Measurements from ENCODE around the gene PLBD2.

Gene PLBD2

GRCh38 chr12:113425960-113426453, 67.6 kb downstream of the PLBD2 start:
- Histone ChIP-seq H3K27me3 (ENCODE audit: control insufficient read depth in 2 of 2, insufficient read depth in 2 of 2, low read length in 2 of 2) (peaks cover 0 to 6% of the 10 kb centered on the region in 2 donors), H3K4me3 (ENCODE audit: low read length in 2 of 2) (no peak overlapping the region), H3K4me1 (ENCODE audit: control insufficient read depth in 2 of 2, insufficient read depth in 2 of 2, low read length in 2 of 2) (peaks cover 3 to 12% of the 10 kb centered on the region in 2 donors), H3K9me3 (ENCODE audit: control insufficient read depth in 2 of 2, low read length in 2 of 2) (no peaks in the 10 kb centered on the region), H3K27ac (ENCODE audit: low read depth in 2 of 2, low read length in 2 of 2) (no peak overlapping the region), H3K9ac (ENCODE audit: low read depth in 1 of 2, low read length in 2 of 2) (no peak overlapping the region), H3K36me3 (ENCODE audit: control insufficient read depth in 2 of 2, insufficient read depth in 2 of 2, low read length in 2 of 2) (no peaks in the 10 kb centered on the region)

- no peak overlapping the region for H3K27ac ChIP-seq (ENCODE audit: low read depth in 2 of 2, low read length in 2 of 2)
- H3K36me3 ChIP-seq (ENCODE audit: control insufficient read depth in 2 of 2, insufficient read depth in 2 of 2, low read length in 2 of 2), result no peaks in the 10 kb centered on the region
- no peak overlapping the region for H3K9ac ChIP-seq (ENCODE audit: low read depth in 1 of 2, low read length in 2 of 2)
- peaks cover 0 to under 1% of the 10 kb centered on the region in 2 donors for H3K4me1 ChIP-seq (ENCODE audit: control insufficient read depth in 2 of 2, insufficient read depth in 2 of 2, low read length in 2 of 2)
- H3K9me3 ChIP-seq (ENCODE audit: control insufficient read depth in 2 of 2, low read length in 2 of 2), result no peaks in the 10 kb centered on the region
- H3K4me3 ChIP-seq (ENCODE audit: low read length in 2 of 2), result no peak overlapping the region
- peaks cover 0 to 6% of the 10 kb centered on the region in 2 donors for H3K27me3 ChIP-seq (ENCODE audit: control insufficient read depth in 2 of 2, insufficient read depth in 2 of 2, low read length in 2 of 2)
Measured at GRCh38 chr12:113427882-113428281, 69.5 kb downstream of the PLBD2 start.

- no peaks in the 10 kb centered on the region for H3K9me3 ChIP-seq (ENCODE audit: control insufficient read depth in 2 of 2, low read length in 2 of 2)
- H3K4me3 ChIP-seq (ENCODE audit: low read length in 2 of 2), result no peak overlapping the region
- no peaks in the 10 kb centered on the region for H3K4me1 ChIP-seq (ENCODE audit: control insufficient read depth in 2 of 2, insufficient read depth in 2 of 2, low read length in 2 of 2)
- H3K27ac ChIP-seq (ENCODE audit: low read depth in 2 of 2, low read length in 2 of 2), result no peak overlapping the region
- H3K36me3 ChIP-seq (ENCODE audit: control insufficient read depth in 2 of 2, insufficient read depth in 2 of 2, low read length in 2 of 2), result no peaks in the 10 kb centered on the region
- H3K9ac ChIP-seq (ENCODE audit: low read depth in 1 of 2, low read length in 2 of 2), result no peak overlapping the region
- peaks cover 0 to 6% of the 10 kb centered on the region in 2 donors for H3K27me3 ChIP-seq (ENCODE audit: control insufficient read depth in 2 of 2, insufficient read depth in 2 of 2, low read length in 2 of 2)
Measured at GRCh38 chr12:113428482-113428881, 70.1 kb downstream of the PLBD2 start.

GRCh38 chr12:113432986-113433385, 74.6 kb downstream of the PLBD2 start:
- Histone ChIP-seq H3K9ac (ENCODE audit: low read depth in 1 of 2, low read length in 2 of 2) (no peak overlapping the region), H3K4me1 (ENCODE audit: control insufficient read depth in 2 of 2, insufficient read depth in 2 of 2, low read length in 2 of 2) (no peaks in the 10 kb centered on the region), H3K27me3 (ENCODE audit: control insufficient read depth in 2 of 2, insufficient read depth in 2 of 2, low read length in 2 of 2) (peaks cover 0 to 5% of the 10 kb centered on the region in 2 donors), H3K36me3 (ENCODE audit: control insufficient read depth in 2 of 2, insufficient read depth in 2 of 2, low read length in 2 of 2) (no peaks in the 10 kb centered on the region), H3K27ac (ENCODE audit: low read depth in 2 of 2, low read length in 2 of 2) (no peak overlapping the region), H3K4me3 (ENCODE audit: low read length in 2 of 2) (no peak overlapping the region), H3K9me3 (ENCODE audit: control insufficient read depth in 2 of 2, low read length in 2 of 2) (no peaks in the 10 kb centered on the region)

GRCh38 chr12:113435367-113435766, 77.0 kb downstream of the PLBD2 start:
- H3K27me3 ChIP-seq (ENCODE audit: control insufficient read depth in 2 of 2, insufficient read depth in 2 of 2, low read length in 2 of 2), result no peaks in the 10 kb centered on the region
- no peak overlapping the region for H3K9ac ChIP-seq (ENCODE audit: low read depth in 1 of 2, low read length in 2 of 2)
- no peak overlapping the region for H3K27ac ChIP-seq (ENCODE audit: low read depth in 2 of 2, low read length in 2 of 2)
- no peak overlapping the region for H3K4me3 ChIP-seq (ENCODE audit: low read length in 2 of 2)
- no peaks in the 10 kb centered on the region for H3K36me3 ChIP-seq (ENCODE audit: control insufficient read depth in 2 of 2, insufficient read depth in 2 of 2, low read length in 2 of 2)
- H3K9me3 ChIP-seq (ENCODE audit: control insufficient read depth in 2 of 2, low read length in 2 of 2), result no peaks in the 10 kb centered on the region
- no peaks in the 10 kb centered on the region for H3K4me1 ChIP-seq (ENCODE audit: control insufficient read depth in 2 of 2, insufficient read depth in 2 of 2, low read length in 2 of 2)

GRCh38 chr12:113436586-113436985, 78.2 kb downstream of the PLBD2 start:
- H3K9me3 ChIP-seq (ENCODE audit: control insufficient read depth in 2 of 2, low read length in 2 of 2), result no peaks in the 10 kb centered on the region
- H3K4me1 ChIP-seq (ENCODE audit: control insufficient read depth in 2 of 2, insufficient read depth in 2 of 2, low read length in 2 of 2), result no peaks in the 10 kb centered on the region
- H3K4me3 ChIP-seq (ENCODE audit: low read length in 2 of 2), result no peak overlapping the region
- no peak overlapping the region for H3K27ac ChIP-seq (ENCODE audit: low read depth in 2 of 2, low read length in 2 of 2)
- no peaks in the 10 kb centered on the region for H3K27me3 ChIP-seq (ENCODE audit: control insufficient read depth in 2 of 2, insufficient read depth in 2 of 2, low read length in 2 of 2)
- no peak overlapping the region for H3K9ac ChIP-seq (ENCODE audit: low read depth in 1 of 2, low read length in 2 of 2)
- H3K36me3 ChIP-seq (ENCODE audit: control insufficient read depth in 2 of 2, insufficient read depth in 2 of 2, low read length in 2 of 2), result no peaks in the 10 kb centered on the region

- H3K4me1 ChIP-seq (ENCODE audit: control insufficient read depth in 2 of 2, insufficient read depth in 2 of 2, low read length in 2 of 2), result no peaks in the 10 kb centered on the region
- no peaks in the 10 kb centered on the region for H3K36me3 ChIP-seq (ENCODE audit: control insufficient read depth in 2 of 2, insufficient read depth in 2 of 2, low read length in 2 of 2)
- H3K9ac ChIP-seq (ENCODE audit: low read depth in 1 of 2, low read length in 2 of 2), result no peak overlapping the region
- H3K27ac ChIP-seq (ENCODE audit: low read depth in 2 of 2, low read length in 2 of 2), result no peak overlapping the region
- no peak overlapping the region for H3K4me3 ChIP-seq (ENCODE audit: low read length in 2 of 2)
- no peaks in the 10 kb centered on the region for H3K27me3 ChIP-seq (ENCODE audit: control insufficient read depth in 2 of 2, insufficient read depth in 2 of 2, low read length in 2 of 2)
- no peaks in the 10 kb centered on the region for H3K9me3 ChIP-seq (ENCODE audit: control insufficient read depth in 2 of 2, low read length in 2 of 2)
Measured at GRCh38 chr12:113436993-113437728, 78.8 kb downstream of the PLBD2 start.

GRCh38 chr12:113437729-113438100, 79.3 kb downstream of the PLBD2 start:
- Histone ChIP-seq H3K36me3 (ENCODE audit: control insufficient read depth in 2 of 2, insufficient read depth in 2 of 2, low read length in 2 of 2) (no peaks in the 10 kb centered on the region), H3K4me3 (ENCODE audit: low read length in 2 of 2) (no peak overlapping the region), H3K9ac (ENCODE audit: low read depth in 1 of 2, low read length in 2 of 2) (no peak overlapping the region), H3K27ac (ENCODE audit: low read depth in 2 of 2, low read length in 2 of 2) (no peak overlapping the region), H3K9me3 (ENCODE audit: control insufficient read depth in 2 of 2, low read length in 2 of 2) (no peaks in the 10 kb centered on the region), H3K4me1 (ENCODE audit: control insufficient read depth in 2 of 2, insufficient read depth in 2 of 2, low read length in 2 of 2) (no peaks in the 10 kb centered on the region), H3K27me3 (ENCODE audit: control insufficient read depth in 2 of 2, insufficient read depth in 2 of 2, low read length in 2 of 2) (no peaks in the 10 kb centered on the region)

- H3K27ac ChIP-seq (ENCODE audit: low read depth in 2 of 2, low read length in 2 of 2), result no peak overlapping the region
- H3K9ac ChIP-seq (ENCODE audit: low read depth in 1 of 2, low read length in 2 of 2), result no peak overlapping the region
- no peaks in the 10 kb centered on the region for H3K9me3 ChIP-seq (ENCODE audit: control insufficient read depth in 2 of 2, low read length in 2 of 2)
- H3K4me3 ChIP-seq (ENCODE audit: low read length in 2 of 2), result no peak overlapping the region
- H3K4me1 ChIP-seq (ENCODE audit: control insufficient read depth in 2 of 2, insufficient read depth in 2 of 2, low read length in 2 of 2), result no peaks in the 10 kb centered on the region
- H3K36me3 ChIP-seq (ENCODE audit: control insufficient read depth in 2 of 2, insufficient read depth in 2 of 2, low read length in 2 of 2), result no peaks in the 10 kb centered on the region
- no peaks in the 10 kb centered on the region for H3K27me3 ChIP-seq (ENCODE audit: control insufficient read depth in 2 of 2, insufficient read depth in 2 of 2, low read length in 2 of 2)
Measured at GRCh38 chr12:113438523-113439300, 80.3 kb downstream of the PLBD2 start.

GRCh38 chr12:113439301-113439597, 80.9 kb downstream of the PLBD2 start:
- Histone ChIP-seq H3K27me3 (ENCODE audit: control insufficient read depth in 2 of 2, insufficient read depth in 2 of 2, low read length in 2 of 2) (peaks cover 0 to under 1% of the 10 kb centered on the region in 2 donors), H3K4me3 (ENCODE audit: low read length in 2 of 2) (no peak overlapping the region)

More at GRCh38 chr12:113439301-113439597, 80.9 kb downstream of the PLBD2 start:
- Histone ChIP-seq H3K9ac (ENCODE audit: low read depth in 1 of 2, low read length in 2 of 2) (no peak overlapping the region), H3K36me3 (ENCODE audit: control insufficient read depth in 2 of 2, insufficient read depth in 2 of 2, low read length in 2 of 2) (no peaks in the 10 kb centered on the region), H3K4me1 (ENCODE audit: control insufficient read depth in 2 of 2, insufficient read depth in 2 of 2, low read length in 2 of 2) (no peaks in the 10 kb centered on the region), H3K9me3 (ENCODE audit: control insufficient read depth in 2 of 2, low read length in 2 of 2) (no peaks in the 10 kb centered on the region), H3K27ac (ENCODE audit: low read depth in 2 of 2, low read length in 2 of 2) (no peak overlapping the region)
